ENCODE measurements around the gene APOB.

DNA sequence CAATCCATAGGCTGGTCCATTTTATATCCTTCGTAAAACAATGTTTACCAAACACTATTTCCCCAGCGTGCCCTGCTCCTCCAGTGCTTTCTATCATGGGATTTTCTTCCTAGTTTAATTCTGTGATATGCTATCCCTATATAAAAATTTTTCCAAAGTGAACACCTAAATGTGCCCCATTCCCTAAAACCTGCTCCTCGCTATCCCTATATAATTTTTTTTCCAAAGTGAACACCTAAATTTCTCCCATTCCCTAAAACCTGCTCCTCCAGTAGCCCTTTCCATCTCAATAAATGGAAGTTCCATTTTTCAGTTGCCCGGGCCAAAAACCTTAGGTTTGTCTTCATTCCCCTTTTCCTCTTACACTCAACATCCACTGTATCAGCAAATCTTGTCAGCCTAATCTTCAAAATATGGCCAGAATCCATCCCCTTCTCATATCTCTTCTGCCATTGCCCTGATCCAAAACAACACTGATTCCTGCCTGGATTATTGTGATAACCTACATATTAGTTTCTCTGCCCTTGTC is 26.1 kb downstream of the APOB start:
- TF ChIP-seq, protein P1, sequence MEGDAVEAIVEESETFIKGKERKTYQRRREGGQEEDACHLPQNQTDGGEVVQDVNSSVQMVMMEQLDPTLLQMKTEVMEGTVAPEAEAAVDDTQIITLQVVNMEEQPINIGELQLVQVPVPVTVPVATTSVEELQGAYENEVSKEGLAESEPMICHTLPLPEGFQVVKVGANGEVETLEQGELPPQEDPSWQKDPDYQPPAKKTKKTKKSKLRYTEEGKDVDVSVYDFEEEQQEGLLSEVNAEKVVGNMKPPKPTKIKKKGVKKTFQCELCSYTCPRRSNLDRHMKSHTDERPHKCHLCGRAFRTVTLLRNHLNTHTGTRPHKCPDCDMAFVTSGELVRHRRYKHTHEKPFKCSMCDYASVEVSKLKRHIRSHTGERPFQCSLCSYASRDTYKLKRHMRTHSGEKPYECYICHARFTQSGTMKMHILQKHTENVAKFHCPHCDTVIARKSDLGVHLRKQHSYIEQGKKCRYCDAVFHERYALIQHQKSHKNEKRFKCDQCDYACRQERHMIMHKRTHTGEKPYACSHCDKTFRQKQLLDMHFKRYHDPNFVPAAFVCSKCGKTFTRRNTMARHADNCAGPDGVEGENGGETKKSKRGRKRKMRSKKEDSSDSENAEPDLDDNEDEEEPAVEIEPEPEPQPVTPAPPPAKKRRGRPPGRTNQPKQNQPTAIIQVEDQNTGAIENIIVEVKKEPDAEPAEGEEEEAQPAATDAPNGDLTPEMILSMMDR (IDR thresholded peaks at IDR 0.05; ENCODE audit: low read length) = no peak
- no peak for TF ChIP-seq EZH2 (IDR thresholded peaks at IDR 0.05; ENCODE audit: borderline replicate concordance, low read length)

Data from OCI-LY1 (cell line).